H9 (cell line): ENCODE measurements around the gene FAM3B. TPM values are rescaled to one million over a fixed set of nuclear protein-coding genes. Genes with fewer than 3 reads are reported as not detected.

Experiments used
- DNase-seq: peaks from one replicate; pipeline ENCODE4 v3.0.0-alpha.2; 2017
- H2AFZ ChIP-seq: one replicate; pipeline ENCODE4 v1.6.1; 2013; ENCODE audit warnings: mild to moderate bottlenecking, low read length, control low read depth, moderate library complexity
- H2AK5ac ChIP-seq: 2 replicates; pipeline ENCODE4 v1.6.1; 2013; ENCODE audit warnings: low read length, control low read depth, mixed read lengths; ENCODE audit not compliant: insufficient read length
- H2BK120ac ChIP-seq: one replicate; pipeline ENCODE4 v1.6.1; 2013; ENCODE audit warnings: low read depth, mild to moderate bottlenecking, low read length, control low read depth, inconsistent platforms; ENCODE audit not compliant: poor library complexity, severe bottlenecking
- H2BK12ac ChIP-seq: 2 replicates; pipeline ENCODE4 v1.6.1; 2013; ENCODE audit warnings: low read length, control low read depth, mixed read lengths, low read depth; ENCODE audit not compliant: insufficient read length
- H2BK15ac ChIP-seq: 2 replicates; pipeline ENCODE4 v1.6.1; 2013; ENCODE audit warnings: low read depth, low read length, control low read depth
- H2BK20ac ChIP-seq: one replicate; pipeline ENCODE4 v1.6.1; 2013; ENCODE audit warnings: low read depth, mild to moderate bottlenecking, low read length, control low read depth, inconsistent platforms; ENCODE audit not compliant: poor library complexity, severe bottlenecking
- H2BK5ac ChIP-seq: 2 replicates; pipeline ENCODE4 v1.6.1; 2013; ENCODE audit warnings: low read length, control low read depth, mixed read lengths; ENCODE audit not compliant: insufficient read length
- H3K14ac ChIP-seq: 2 replicates; pipeline ENCODE4 v1.6.1; 2013; ENCODE audit warnings: low read length, control low read depth; ENCODE audit not compliant: insufficient read depth
- H3K18ac ChIP-seq: 2 replicates; pipeline ENCODE4 v1.6.1; 2013; ENCODE audit warnings: low read depth, mild to moderate bottlenecking, mixed read lengths, low read length, control low read depth; ENCODE audit not compliant: insufficient read length
- H3K23ac ChIP-seq: 2 replicates; pipeline ENCODE4 v1.6.1; 2013; ENCODE audit warnings: low read length, control low read depth, mixed read lengths, low read depth; ENCODE audit not compliant: insufficient read length
- H3K23me2 ChIP-seq: 2 replicates; pipeline ENCODE4 v1.6.1; 2013; ENCODE audit warnings: low read depth, mild to moderate bottlenecking, mixed read lengths, low read length, control low read depth; ENCODE audit not compliant: insufficient read length, poor library complexity, severe bottlenecking
- H3K27ac ChIP-seq: 2 replicates; pipeline ENCODE4 v1.5.1; 2013; ENCODE audit warnings: low read length, control low read depth, mixed read lengths, low read depth; ENCODE audit not compliant: insufficient read length
- H3K27me3 ChIP-seq: 2 replicates; pipeline ENCODE4 v1.6.1; 2013; ENCODE audit warnings: low read length, control low read depth, inconsistent platforms; ENCODE audit not compliant: insufficient read depth
- H3K4ac ChIP-seq: 2 replicates; pipeline ENCODE4 v1.6.1; 2013; ENCODE audit warnings: low read depth, mild to moderate bottlenecking, control low read depth, inconsistent platforms, low read length, moderate library complexity
- H3K4me1 ChIP-seq: 2 replicates; pipeline ENCODE4 v1.6.1; 2013; ENCODE audit warnings: low read length, control low read depth, inconsistent platforms; ENCODE audit not compliant: insufficient read depth
- H3K4me2 ChIP-seq: 2 replicates; pipeline ENCODE4 v1.6.1; 2013; ENCODE audit warnings: low read length, control low read depth, mixed read lengths; ENCODE audit not compliant: insufficient read length, insufficient read depth
- H3K56ac ChIP-seq: 2 replicates; pipeline ENCODE4 v1.6.1; 2013; ENCODE audit warnings: low read depth, mild to moderate bottlenecking, mixed read lengths, low read length, control low read depth; ENCODE audit not compliant: insufficient read length
- H3K79me1 ChIP-seq: 2 replicates; pipeline ENCODE4 v1.6.1; 2013; ENCODE audit warnings: low read depth, mild to moderate bottlenecking, moderate library complexity, low read length, control low read depth, inconsistent platforms; ENCODE audit not compliant: insufficient read depth, poor library complexity, severe bottlenecking
- H3K79me2 ChIP-seq: 2 replicates; pipeline ENCODE4 v1.6.1; 2013; ENCODE audit warnings: low read length, control low read depth, inconsistent platforms; ENCODE audit not compliant: insufficient read depth
- H3K9ac ChIP-seq: 2 replicates; pipeline ENCODE4 v1.6.1; 2013; ENCODE audit warnings: low read length, control low read depth, mixed read lengths; ENCODE audit not compliant: insufficient read length; ENCODE audit errors: extremely low read depth
- H3K9me3 ChIP-seq: one replicate; pipeline ENCODE4 v1.6.1; 2013; ENCODE audit warnings: low read depth, low read length, inconsistent platforms; ENCODE audit not compliant: control insufficient read depth
- H3T11ph ChIP-seq: one replicate; pipeline ENCODE4 v1.6.1; 2013; ENCODE audit warnings: mild to moderate bottlenecking, low read length, control low read depth, inconsistent platforms
- H4K20me1 ChIP-seq: one replicate; pipeline ENCODE4 v1.6.1; 2013; ENCODE audit not compliant: control insufficient read depth, insufficient read length, insufficient read depth
- H4K5ac ChIP-seq: 2 replicates; pipeline ENCODE4 v1.6.1; 2013; ENCODE audit warnings: low read depth, mild to moderate bottlenecking, mixed read lengths, low read length, control low read depth; ENCODE audit not compliant: insufficient read length
- H4K8ac ChIP-seq: replicated peaks from 2 replicates; pipeline ENCODE4 v1.6.1; 2013; ENCODE audit warnings: low read length, control low read depth, mixed read lengths, low read depth; ENCODE audit not compliant: insufficient read length
- H4K91ac ChIP-seq: 2 replicates; pipeline ENCODE4 v1.6.1; 2013; ENCODE audit warnings: low read depth, mild to moderate bottlenecking, moderate library complexity, mixed read lengths, low read length, control low read depth; ENCODE audit not compliant: insufficient read length
- H3K27ac Mint-ChIP-seq, 3 experiments: 2 replicates in 2 of 3; 3 replicates in 1 of 3; pipeline ENCODE4 v1.8.0; 2020 to 2021; ENCODE audit warnings: mixed read lengths in 3 of 3, mild to moderate bottlenecking in 1 of 3, moderate library complexity in 1 of 3
- H3K27me3 Mint-ChIP-seq: 2 replicates; pipeline ENCODE4 v1.8.0; 2021; ENCODE audit warnings: low read depth, mild to moderate bottlenecking, moderate library complexity, mixed read lengths
- H3K36me3 Mint-ChIP-seq, 3 experiments: 2 replicates in 2 of 3; 3 replicates in 1 of 3; pipeline ENCODE4 v1.8.0; 2020 to 2021; ENCODE audit warnings: low read depth in 3 of 3, mixed read lengths in 3 of 3; ENCODE audit not compliant: insufficient read depth in 1 of 3
- H3K4me1 Mint-ChIP-seq, 2 experiments: 2 replicates each; pipeline ENCODE4 v1.8.0; 2020; ENCODE audit warnings: mixed read lengths in 2 of 2
- H3K4me3 Mint-ChIP-seq, 2 experiments: 2 replicates in 1 of 2; 3 replicates in 1 of 2; pipeline ENCODE4 v1.8.0; 2020 to 2021; ENCODE audit warnings: mild to moderate bottlenecking in 2 of 2, mixed read lengths in 2 of 2, moderate library complexity in 1 of 2
- H3K9me3 Mint-ChIP-seq, 2 experiments: 2 replicates in 1 of 2; 3 replicates in 1 of 2; pipeline ENCODE4 v1.8.0; 2020; ENCODE audit warnings: mild to moderate bottlenecking in 2 of 2, mixed read lengths in 2 of 2, moderate library complexity in 1 of 2
- CTCF ChIP-seq: fragments of 200-600 bp; sonication (generic); conservative IDR thresholded peaks from 3 replicates; pipeline ENCODE4 v1.8.0; 2021; ENCODE audit warnings: antibody characterized with exemption, mild to moderate bottlenecking
- WGBS: extraction: QIAGEN DNeasy Blood & Tissue Kit; methylation state at CpG from one replicate; pipeline ENCODE4 v1.1.7; 2013; ENCODE audit warnings: missing lambda C conversion rate, low lambda C conversion rate, mixed read lengths; ENCODE audit not compliant: insufficient read length; ENCODE audit errors: extremely low coverage; 5-methylcytosine and 5-hydroxymethylcytosine counted together
- total RNA-seq: library from RNA; stranded (reverse); gene quantifications from 2 replicates; pipeline ENCODE4 v1.2.1, GENCODE V29; 2021

Gene FAM3B
- total RNA-seq, 1 experiment from 2014 or later: 5.0 TPM

DNA sequence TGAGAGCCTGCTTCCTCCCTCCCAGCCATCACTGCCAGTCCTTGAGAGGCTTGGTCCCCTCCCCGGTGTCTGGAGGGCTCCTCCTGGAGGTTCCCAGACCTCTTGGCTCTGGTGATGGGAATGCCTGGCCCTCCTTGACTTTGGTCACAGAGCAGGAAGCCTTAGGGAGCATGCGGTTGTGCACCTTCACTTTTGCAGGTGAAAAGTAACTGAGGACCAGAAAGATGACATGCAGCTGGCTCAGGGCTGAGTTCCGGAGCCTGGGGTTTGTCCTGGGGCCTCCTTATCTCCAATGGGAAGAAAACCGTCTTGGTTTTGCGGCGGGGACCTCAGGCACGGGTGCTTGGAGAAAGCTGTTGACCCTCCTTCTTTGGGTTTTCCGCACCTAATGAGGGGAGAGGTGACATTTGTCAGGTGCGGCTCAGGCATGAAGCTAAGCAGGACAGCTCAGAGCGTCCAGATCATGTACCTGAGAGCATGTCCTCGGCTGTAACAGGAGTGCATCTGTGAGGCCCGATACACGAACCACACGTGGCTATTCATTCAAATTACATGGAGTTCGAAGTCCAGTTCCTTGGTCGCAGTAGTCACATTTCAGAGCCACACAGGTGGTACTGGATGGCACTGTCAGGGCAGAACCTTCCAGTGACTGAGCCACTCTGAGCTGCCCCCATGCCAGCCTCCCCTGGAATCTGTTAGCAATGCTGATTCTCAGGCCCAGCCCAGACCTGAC, 44.6 kb downstream of the FAM3B start:
- Histone ChIP-seq H4K20me1 (no peaks in the 10 kb centered on the region), H3K27me3 (no peaks in the 10 kb centered on the region), H3K4me2 (no peak overlapping the region), H4K91ac (no peak overlapping the region), H3K23ac (no peak overlapping the region), H3K79me1 (no peaks in the 10 kb centered on the region), H2BK5ac (no peak overlapping the region), H2BK120ac (no peak overlapping the region), H3K23me2 (no peaks in the 10 kb centered on the region), H2BK15ac (no peak overlapping the region), H4K8ac (no peak overlapping the region), H3T11ph (no peak overlapping the region), H2AFZ (no peak overlapping the region), H2AK5ac (no peak overlapping the region), H3K9me3 (no peaks in the 10 kb centered on the region), H3K56ac (no peak overlapping the region), H2BK20ac (no peak overlapping the region), H3K27ac (no peak overlapping the region), H3K14ac (no peak overlapping the region), H4K5ac (no peak overlapping the region), H3K18ac (no peak overlapping the region), H3K4me1 (no peaks in the 10 kb centered on the region; the same call in 1 of the 2 replicates), H3K79me2 (no peaks in the 10 kb centered on the region), H3K4ac (no peak overlapping the region), H3K9ac (no peak overlapping the region), H2BK12ac (no peak overlapping the region)
- Mint-ChIP-seq H3K9me3 (no peaks in the 10 kb centered on the region; a peak in 1 of 5 replicates), H3K4me1 (peaks cover 13 to 19% of the 10 kb centered on the region in 2 experiments), H3K4me3 (no peak overlapping the region), H3K36me3 (no peaks in the 10 kb centered on the region), H3K27ac (peak overlapping the region in 1 of 3 experiments; percentile 83; a peak in 1 of 7 replicates), H3K27me3 (peaks cover 2% of the 10 kb centered on the region; the same call in 1 of the 2 replicates)
- no peak for TF ChIP-seq CTCF
- no CpG with 5 or more reads among the region's 16 CpGs for WGBS
- DNase-seq: no peak
